Subcutaneous abdominal adipose tissue (tissue), 5 donors: ENCODE data around the gene KRTAP5-6.

Source experiments
- H3K27ac ChIP-seq: one replicate; pipeline ENCODE4 v1.7.0; 2013; ENCODE audit warnings: low read depth, mild to moderate bottlenecking, inconsistent platforms, low read length, moderate library complexity
- H3K27me3 ChIP-seq, 5 donors: one replicate each; pipeline ENCODE4 v1.7.0; 2013; ENCODE audit warnings: low read length in 5 of 5, inconsistent platforms in 1 of 5; ENCODE audit not compliant: control insufficient read depth in 5 of 5, insufficient read depth in 4 of 5
- H3K36me3 ChIP-seq, 5 donors: one replicate each; pipeline ENCODE4 v1.7.0; 2013; ENCODE audit warnings: low read length in 5 of 5; ENCODE audit not compliant: control insufficient read depth in 5 of 5, insufficient read depth in 5 of 5
- H3K4me1 ChIP-seq, 5 donors: one replicate each; pipeline ENCODE4 v1.7.0; 2013; ENCODE audit warnings: low read length in 5 of 5, mild to moderate bottlenecking in 3 of 5, moderate library complexity in 1 of 5; ENCODE audit not compliant: control insufficient read depth in 5 of 5, insufficient read depth in 5 of 5
- H3K4me3 ChIP-seq, 5 donors: one replicate each; pipeline ENCODE4 v1.7.0; 2013; ENCODE audit warnings: low read length in 5 of 5, low read depth in 1 of 5
- H3K9ac ChIP-seq, 5 donors: one replicate each; pipeline ENCODE4 v1.7.0; 2013; ENCODE audit warnings: low read length in 5 of 5, mild to moderate bottlenecking in 4 of 5, moderate library complexity in 3 of 5
- H3K9me3 ChIP-seq, 5 donors: one replicate each; pipeline ENCODE4 v1.7.0; 2013; ENCODE audit warnings: low read length in 5 of 5; ENCODE audit not compliant: control insufficient read depth in 5 of 5
- donor health status: healthy.
- donor health status: healthy.
- donor health status: healthy.
- donor health status: healthy.
- donor health status: healthy.

Gene KRTAP5-6

GRCh38 chr11:1705126-1706052, 8.4 kb downstream of the KRTAP5-6 start:
- H3K4me1 ChIP-seq = no peaks in the 10 kb centered on the region
- H3K4me3 ChIP-seq = no peak overlapping the region

DNA sequence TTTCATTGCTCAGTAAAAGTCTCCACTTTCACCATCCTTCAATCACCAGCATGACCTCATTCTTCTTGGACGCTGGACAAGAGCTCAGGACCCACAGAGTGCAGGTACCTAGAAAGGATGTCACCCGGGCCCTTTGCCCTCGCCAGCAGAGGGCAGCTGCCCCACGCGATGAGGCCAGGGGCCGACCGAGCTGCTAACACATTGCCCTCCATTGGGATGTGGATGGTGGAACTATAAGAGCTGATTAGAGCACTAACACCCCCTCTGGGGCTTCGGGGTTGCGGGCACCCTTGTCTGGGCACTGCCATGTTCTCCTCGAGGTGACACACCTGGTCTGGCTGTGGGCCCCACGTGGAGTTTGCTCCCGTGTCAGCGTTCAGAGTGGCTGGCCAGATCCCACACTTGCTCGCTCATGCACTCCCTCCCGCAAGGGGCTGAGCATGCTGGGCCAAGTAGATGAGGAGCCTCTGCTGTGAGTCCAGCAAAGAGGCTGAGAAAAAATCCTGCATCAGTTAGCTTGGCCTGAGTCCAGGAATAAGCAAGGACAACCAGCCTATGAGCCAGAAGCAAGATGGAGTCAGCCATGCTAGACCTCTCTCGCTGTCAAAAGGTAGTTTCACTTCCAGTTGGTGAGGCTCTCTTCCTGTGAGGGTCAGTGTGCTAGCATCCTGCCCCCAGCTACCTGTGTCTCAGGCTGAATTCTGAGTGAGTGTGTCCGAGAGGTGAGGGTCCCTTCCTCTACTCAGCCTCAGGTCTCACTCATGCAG, 9.8 kb downstream of the KRTAP5-6 start:
- H3K9me3 ChIP-seq = peaks cover 0 to 3% (median 0%) of the 10 kb centered on the region in 5 donors
- no peak overlapping the region for H3K9ac ChIP-seq
- H3K36me3 ChIP-seq = no peaks in the 10 kb centered on the region

More at GRCh38 chr11:1705126-1706052, 8.4 kb downstream of the KRTAP5-6 start:
- H3K27me3 ChIP-seq = peaks cover 0 to 13% (median 8%) of the 10 kb centered on the region in 5 donors
- H3K36me3 ChIP-seq = no peaks in the 10 kb centered on the region
- H3K27ac ChIP-seq = no peak overlapping the region
- peaks cover 0 to 3% (median 0%) of the 10 kb centered on the region in 5 donors for H3K9me3 ChIP-seq
- H3K9ac ChIP-seq = no peak overlapping the region

DNA sequence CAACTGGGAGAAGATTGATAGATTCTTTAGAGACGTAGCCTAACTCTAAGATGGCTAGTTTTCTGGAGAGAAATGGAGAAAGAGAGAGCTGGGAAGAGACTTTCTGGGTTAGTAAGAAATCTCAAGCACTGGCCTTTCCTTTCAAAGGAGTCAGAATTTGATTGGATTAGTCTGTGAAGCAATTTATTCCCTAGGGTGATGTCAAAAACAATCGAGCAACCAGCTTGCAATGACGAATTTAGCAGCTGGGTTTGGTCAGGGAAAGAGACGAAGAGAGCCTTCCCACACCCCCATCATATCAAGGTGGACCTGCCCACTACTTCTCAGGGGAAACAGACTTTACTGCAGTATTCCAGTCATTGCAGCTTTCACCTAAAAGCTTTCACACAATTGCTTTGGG, 10.8 kb downstream of the KRTAP5-6 start:
- no peak overlapping the region for H3K27ac ChIP-seq
- peaks cover 0 to 3% (median 0%) of the 10 kb centered on the region in 5 donors for H3K9me3 ChIP-seq
- H3K4me3 ChIP-seq = no peak overlapping the region
- no peak overlapping the region for H3K9ac ChIP-seq
- no peaks in the 10 kb centered on the region for H3K4me1 ChIP-seq
- H3K27me3 ChIP-seq = peaks cover 0 to 7% (median 4%) of the 10 kb centered on the region in 5 donors
- no peaks in the 10 kb centered on the region for H3K36me3 ChIP-seq

More for the DNA sequence above, 9.8 kb downstream of the KRTAP5-6 start:
- Histone ChIP-seq H3K4me1 (no peaks in the 10 kb centered on the region), H3K27me3 (peaks cover 0 to 9% (median 4%) of the 10 kb centered on the region in 5 donors), H3K27ac (no peak overlapping the region), H3K4me3 (no peak overlapping the region)

DNA sequence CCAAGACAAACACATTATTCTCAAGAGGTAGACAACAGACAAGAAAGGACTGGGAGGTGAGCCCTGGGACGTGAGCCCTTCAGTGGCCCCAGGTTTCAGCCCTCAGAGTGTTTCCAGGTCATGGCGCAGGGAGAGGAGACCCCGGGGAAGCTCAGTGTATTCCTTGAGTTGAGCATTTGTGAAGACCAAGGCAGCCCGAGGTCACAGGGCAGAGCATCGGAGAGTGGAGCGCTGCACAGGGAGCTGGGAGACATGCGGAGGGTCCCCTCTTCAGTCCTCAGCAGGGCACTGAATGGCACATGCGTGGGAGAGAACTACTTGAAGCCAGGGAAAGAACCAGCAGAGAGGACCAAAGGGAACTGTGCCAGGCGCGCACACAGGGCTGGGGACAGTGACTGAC, 11.7 kb downstream of the KRTAP5-6 start:
- Histone ChIP-seq H3K4me1 (no peaks in the 10 kb centered on the region), H3K4me3 (no peak overlapping the region), H3K27ac (no peak overlapping the region), H3K9ac (no peak overlapping the region), H3K27me3 (peaks cover 0 to 5% (median 3%) of the 10 kb centered on the region in 5 donors), H3K36me3 (no peaks in the 10 kb centered on the region), H3K9me3 (peaks cover 0 to 3% (median 0%) of the 10 kb centered on the region in 5 donors)

DNA sequence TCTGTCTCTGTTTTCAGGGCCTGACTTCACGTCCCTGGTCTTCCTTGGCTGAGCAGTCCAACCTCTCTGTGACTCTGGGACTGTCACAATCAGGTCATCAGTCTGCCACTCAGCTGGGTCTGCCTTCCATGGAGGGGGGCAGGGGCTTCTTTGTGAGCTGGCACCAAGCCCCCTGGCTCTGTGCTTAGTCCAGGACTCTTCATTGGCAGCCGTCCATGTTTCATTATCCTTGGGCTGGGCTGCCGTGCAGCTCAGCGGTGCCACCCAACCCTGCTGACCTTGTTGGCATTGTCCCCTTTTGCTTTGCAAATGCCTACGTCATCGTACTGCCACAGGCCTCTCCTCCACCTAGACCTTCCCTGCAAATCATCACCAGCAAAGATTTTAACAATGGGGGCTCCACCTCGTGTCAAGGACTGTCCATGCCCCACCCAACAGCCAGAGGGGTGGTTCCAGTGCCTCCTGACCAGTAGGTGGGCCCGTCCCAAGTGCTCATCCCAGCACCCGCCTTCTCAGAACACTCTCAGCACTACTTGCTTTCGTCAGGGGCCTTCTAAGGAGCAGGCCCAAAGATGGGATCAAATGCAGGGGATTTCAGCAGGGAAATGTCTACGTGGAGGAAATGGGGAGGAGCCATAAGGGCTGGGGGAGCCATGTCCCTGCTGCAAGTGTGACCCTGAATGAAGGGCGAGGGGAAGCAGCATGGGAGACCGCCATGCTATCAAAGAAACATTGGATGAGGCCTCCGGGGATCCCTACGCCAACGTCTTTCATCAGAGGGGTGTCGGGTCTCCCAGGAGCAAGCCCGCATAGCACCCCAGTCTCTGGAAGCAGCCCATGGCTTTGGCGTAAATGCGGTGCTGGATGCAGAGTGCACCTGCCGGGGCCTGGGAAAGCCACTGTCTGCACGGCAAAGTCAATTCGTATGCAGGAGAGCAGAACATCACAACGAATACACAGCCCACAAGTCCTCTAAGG, 18.2 kb downstream of the KRTAP5-6 start:
- no peak overlapping the region for H3K9ac ChIP-seq
- H3K27me3 ChIP-seq = peaks cover 0 to 5% (median 0%) of the 10 kb centered on the region in 5 donors
- H3K4me3 ChIP-seq = no peak overlapping the region
- no peaks in the 10 kb centered on the region for H3K9me3 ChIP-seq
- no peak overlapping the region for H3K27ac ChIP-seq
- peaks cover 0 to 7% (median 4%) of the 10 kb centered on the region in 5 donors for H3K4me1 ChIP-seq
- H3K36me3 ChIP-seq = no peaks in the 10 kb centered on the region

GRCh38 chr11:1717745-1718144, 20.8 kb downstream of the KRTAP5-6 start:
- Histone ChIP-seq H3K9ac (no peak overlapping the region), H3K4me1 (peaks cover 0 to 7% (median 4%) of the 10 kb centered on the region in 5 donors), H3K27me3 (peaks cover 0 to 5% (median 0%) of the 10 kb centered on the region in 5 donors), H3K36me3 (no peaks in the 10 kb centered on the region), H3K27ac (no peak overlapping the region), H3K4me3 (no peak overlapping the region), H3K9me3 (no peaks in the 10 kb centered on the region)

- no peaks in the 10 kb centered on the region for H3K9me3 ChIP-seq
- no peaks in the 10 kb centered on the region for H3K36me3 ChIP-seq
- no peak overlapping the region for H3K27ac ChIP-seq
- no peak overlapping the region for H3K9ac ChIP-seq
- H3K4me1 ChIP-seq = peaks cover 0 to 7% (median 4%) of the 10 kb centered on the region in 5 donors
- H3K4me3 ChIP-seq = no peak overlapping the region
- peaks cover 0 to 5% (median 0%) of the 10 kb centered on the region in 5 donors for H3K27me3 ChIP-seq
Measured at GRCh38 chr11:1718326-1718725, 21.3 kb downstream of the KRTAP5-6 start.

DNA sequence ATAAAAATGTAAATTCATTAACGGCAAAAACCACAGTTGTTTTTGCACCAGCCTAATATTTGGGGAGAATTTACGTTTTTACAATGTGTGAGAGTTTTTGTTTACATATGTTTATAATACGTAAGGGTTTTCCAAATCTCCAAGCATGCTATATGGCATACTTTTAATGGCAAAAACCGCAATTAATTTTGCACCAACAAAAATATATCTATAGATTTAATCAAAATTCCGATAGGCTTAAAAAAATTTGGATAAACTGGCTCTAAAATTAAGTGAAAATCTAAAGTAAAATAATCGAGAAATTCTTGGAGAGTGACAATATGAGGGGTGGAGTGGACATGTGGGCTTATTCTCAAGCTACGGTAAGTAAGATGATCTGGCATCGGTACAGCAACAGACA, 22.8 kb downstream of the KRTAP5-6 start:
- Histone ChIP-seq H3K36me3 (no peaks in the 10 kb centered on the region), H3K9ac (no peak overlapping the region), H3K9me3 (no peaks in the 10 kb centered on the region), H3K4me1 (peaks cover 0 to 7% (median 4%) of the 10 kb centered on the region in 5 donors), H3K27me3 (no peaks in the 10 kb centered on the region), H3K27ac (no peak overlapping the region), H3K4me3 (no peak overlapping the region)

- H3K27me3 ChIP-seq = peaks cover 0 to 33% (median 20%) of the 10 kb centered on the region in 5 donors
- no peaks in the 10 kb centered on the region for H3K36me3 ChIP-seq
Measured at GRCh38 chr11:1727096-1727690, 30.2 kb downstream of the KRTAP5-6 start.

More at GRCh38 chr11:1727096-1727690, 30.2 kb downstream of the KRTAP5-6 start:
- no peak overlapping the region for H3K27ac ChIP-seq
- no peaks in the 10 kb centered on the region for H3K9me3 ChIP-seq
- no peak overlapping the region for H3K4me3 ChIP-seq
- no peaks in the 10 kb centered on the region for H3K4me1 ChIP-seq
- no peak overlapping the region for H3K9ac ChIP-seq
